Fibroblast of skin of back (primary cell): ENCODE data around the gene COX6B2.
A peak's percentile ranks its signal among the peaks of the same experiment; 100 is the strongest.
"Not testable (repeated sequence)": the region's sequence is repeated elsewhere in the genome, so short reads cannot be mapped to it uniquely, and the experiment has no call there.

ENCODE experiments used
- DNase-seq: peaks from one replicate; pipeline ENCODE4 v3.0.0-alpha.2; 2013

COX6B2 gene

DNA sequence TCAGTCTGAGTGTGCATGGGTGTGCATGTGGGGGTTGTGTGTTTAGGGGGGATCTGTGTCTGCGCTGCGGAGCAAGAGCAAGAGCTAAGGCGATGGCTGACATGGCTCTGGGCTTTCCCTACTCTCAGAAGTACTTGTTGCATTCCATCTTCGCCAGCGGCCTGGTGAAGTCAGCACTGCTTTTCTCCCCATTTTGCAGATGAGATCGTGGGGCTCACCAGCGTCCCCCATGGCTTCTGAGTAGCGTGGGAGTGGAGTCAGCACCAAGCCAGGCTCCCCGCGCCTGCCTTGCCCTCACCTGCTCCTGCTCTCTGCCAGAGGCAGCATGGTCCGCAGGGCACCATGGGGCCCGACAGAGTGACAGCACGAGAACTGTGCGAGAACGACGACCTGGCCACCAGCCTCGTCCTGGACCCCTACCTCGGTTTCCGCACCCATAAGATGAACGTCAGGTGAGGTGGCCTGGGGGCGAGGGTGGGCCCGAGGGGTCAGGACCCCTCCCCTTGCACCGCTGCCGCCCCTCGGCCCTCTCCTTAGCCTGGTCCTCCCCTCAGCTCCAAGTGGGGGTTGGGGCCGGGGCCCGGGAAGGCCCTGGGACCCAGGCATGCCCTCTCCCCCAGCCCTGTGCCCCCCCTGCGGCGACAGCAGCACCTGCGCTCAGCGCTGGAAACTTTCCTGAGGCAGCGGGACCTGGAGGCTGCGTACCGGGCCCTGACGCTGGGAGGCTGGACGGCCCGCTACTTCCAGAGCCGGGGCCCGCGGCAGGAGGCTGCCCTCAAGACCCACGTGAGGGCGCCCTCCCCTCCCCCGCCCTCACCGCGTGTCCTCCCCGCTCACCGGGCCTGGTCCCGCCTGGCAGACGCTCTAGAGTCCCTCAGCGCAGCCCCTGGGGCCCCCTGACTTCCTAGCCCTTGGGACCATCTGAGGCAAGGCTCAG lies 12.7 kb downstream of the COX6B2 start:
- no peak for DNase-seq

DNA sequence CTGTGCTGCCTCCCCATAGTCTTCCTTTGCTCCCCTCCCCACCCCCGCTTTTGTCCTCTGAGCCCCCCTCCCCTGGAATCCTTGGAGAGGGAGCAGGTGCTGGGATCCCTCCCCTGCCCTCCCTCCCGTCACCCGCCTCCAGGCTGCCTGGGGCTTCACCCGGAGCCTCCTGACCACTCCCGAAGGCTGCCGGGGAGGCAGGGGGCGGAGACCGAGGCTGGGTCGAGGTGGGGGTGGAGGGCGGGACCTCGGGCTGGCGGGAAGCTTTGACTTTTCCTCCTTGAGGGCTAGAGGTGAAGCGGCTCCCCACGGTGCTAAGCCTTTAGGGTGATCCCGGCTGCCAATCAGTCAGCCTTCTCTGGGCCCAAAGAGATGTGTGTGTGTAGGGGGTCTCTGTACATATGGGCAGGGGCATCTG lies 13.3 kb downstream of the COX6B2 start:
- DNase-seq, result peak; percentile 61

DNA sequence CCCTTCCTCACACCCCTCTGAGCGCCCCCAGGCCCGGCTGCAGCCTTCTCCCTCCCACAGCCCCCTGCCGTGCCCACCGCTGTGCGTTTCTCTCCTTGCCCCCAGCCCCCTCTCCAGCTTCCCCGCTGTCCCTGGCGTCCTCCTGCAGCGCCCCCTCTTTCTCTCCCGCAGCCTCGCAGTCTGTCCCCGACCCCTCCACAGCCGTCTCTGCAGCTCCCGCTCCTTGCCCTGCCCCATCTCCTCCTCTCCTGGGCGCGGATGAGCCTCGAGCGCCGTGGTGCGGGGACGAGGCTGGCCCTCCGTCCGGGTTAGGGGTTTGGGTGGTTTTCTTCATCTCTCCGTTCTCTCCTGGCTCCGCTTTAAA lies 13.8 kb downstream of the COX6B2 start:
- no peak for DNase-seq

DNA sequence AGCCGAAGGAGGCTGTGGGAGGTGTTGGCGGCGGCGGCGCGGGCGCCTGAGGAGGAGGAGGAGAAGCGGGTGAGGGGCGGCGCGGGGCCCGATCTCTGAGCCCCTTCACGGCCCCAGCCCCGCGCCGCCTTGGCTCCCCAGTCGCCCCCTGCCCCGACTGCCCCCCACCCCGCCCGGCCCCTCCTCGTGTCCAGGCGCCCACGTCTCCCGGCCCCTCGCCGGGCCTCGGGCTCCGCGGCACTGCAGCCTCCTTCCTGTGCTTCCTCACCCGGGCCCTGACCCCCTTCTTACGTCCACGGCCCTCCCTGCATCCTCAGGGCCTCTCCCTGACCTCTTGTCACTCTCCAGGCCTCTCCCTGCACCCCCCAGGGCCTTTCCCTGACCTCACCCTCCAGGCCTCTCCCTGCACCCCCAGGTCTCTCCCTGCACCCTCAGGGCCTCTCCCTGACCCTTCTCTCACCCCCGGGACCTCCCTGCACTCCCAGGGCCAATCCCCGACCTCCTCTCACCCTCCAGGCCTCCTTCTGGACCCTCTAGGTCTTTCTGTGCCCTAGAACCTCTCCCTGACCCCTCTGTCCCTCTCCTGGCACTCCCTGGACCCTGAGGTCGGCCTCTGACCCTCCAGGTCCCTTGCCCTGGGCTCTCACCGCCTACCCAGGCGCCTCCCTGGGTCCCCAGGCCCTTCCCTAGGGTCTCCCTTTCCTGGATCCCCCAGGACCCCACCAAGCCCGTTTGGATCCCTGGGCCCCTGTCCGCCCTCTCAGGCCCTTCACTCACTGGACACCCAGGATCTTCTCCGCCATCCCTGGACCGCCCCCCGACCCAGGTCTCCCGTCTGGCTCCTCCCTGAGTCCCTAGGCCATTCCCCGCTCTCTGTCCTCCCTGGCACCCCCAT lies 14.4 kb downstream of the COX6B2 start:
- no peak for DNase-seq

DNA sequence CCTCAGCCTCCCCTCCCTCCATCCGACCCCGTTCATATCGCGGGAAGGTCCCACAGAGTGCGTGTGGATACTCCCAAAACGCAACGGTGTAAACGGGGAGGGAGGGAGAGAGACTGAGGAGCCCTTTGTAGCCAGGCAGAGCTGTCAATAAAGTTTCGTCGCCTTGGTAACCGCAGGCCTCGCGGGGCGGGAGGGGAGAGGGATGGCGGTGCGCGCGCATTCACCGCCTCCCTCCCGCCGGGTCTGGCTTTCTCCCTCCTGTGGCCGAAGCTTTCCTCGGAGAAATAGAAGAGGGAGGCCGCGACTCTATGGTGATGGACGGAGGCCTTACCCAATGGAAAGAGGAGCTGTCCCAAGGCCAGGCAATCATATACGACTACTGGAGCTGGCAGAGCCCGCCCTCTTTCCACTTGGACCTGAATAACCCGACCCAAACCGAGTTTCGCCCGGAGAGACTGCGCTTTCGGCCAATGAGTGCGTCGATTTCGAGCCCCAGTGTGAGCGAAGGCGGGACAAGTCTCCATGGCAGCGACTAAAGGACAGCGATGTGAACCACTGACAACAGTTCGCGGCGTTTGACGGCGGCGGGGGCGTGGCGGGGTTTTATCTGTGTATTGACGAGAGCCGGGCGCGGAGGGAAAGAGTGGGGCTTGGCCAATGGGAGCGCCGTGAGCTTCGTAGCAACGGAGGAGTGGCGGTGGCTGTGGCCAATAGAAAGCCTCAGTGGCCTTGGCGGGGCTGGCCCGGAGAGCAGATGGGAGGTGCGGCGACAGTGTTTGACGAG lies 15.2 kb downstream of the COX6B2 start, which contains the start of gene KMT5C:
Gene KMT5C, plus strand, starts transcription at position 772 of the 784 bp plus-strand sequence. CDS start 2,061 bp downstream, outside the sequence.
- peak; percentile 100 for DNase-seq

DNA sequence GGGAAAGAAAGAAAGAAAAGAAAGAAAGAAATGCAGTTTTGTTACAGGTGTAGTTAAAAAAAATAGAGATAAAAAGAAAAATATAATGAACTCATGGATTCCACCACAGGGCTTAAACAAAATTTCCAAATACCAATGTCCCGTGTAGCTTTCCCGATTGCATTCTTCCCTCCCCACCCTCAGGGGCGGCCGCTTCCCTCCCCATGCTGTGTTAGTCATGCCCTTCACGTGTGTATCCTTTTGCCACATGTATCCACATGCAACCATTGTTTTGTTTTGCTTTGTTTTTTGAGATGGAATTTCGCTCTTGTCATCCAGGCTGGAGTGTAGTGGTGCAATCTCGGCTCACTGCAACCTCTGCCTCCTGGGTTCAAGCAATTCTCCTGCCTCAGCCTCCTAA lies 18.4 kb downstream of the COX6B2 start:
- DNase-seq, result peak; percentile 57

DNA sequence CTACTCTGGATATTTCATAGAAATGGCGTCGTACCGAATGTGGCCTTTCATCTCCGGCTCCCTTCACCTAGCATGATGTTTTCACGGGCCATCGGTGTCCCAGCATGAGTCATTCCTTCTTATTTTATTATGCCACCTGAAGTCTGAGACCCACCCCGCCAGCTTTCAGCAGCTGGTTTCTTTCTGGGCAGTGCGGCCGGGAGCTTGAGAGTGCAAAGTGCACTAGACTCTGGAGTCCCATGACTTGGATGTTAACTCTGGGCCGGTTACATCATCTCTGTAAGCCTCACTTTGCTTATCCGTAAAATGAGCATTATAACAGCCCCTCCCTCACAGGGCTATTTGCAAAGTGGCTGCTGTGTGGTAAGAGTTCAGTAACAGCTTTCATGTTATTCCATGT lies 20.6 kb downstream of the COX6B2 start:
- no peak for DNase-seq

DNA sequence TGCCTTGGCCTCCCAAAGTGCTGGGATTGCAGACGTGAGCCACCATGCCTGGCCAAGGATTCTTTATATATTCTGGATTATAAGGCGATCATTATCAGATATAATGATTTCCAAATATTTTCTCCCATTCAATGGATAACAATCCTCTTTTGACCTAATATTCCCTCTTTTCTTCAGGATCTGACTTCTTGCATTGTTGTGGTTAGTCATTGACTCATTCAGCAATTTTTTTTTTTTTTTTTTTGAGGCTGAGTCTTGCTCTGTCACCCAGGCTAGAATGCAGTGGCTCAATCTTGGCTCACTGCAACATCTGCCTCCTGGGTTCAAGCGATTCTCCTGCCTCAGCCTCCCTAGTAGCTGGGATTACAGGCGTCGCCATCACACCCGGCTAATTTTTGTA lies 24.7 kb downstream of the COX6B2 start:
- peak; percentile 60 for DNase-seq

DNA sequence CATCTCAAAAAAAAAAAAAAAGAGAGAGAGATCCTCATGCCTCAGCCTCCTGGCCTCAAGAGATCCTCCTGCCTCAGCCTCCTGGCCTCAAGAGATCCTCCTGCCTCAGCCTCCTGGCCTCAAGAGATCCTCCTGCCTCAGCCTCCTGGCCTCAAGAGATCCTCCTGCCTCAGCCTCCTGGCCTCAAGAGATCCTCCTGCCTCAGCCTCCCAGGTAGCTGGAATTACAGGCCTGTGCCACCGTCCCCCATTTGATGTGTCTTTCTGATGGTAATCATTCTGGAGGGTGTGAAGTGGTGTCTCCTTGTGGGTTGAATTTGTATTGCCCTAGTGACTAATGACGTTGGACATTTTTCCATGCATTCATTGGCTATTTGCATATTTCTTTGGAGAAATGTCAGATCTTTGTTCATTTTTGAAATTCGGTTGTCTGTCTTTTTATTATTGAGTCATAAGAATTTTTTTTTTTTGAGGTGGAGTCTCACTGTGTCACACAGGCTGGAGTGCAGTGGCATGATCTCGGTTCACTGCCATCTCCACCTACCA lies 25.7 kb downstream of the COX6B2 start:
- DNase-seq, result not testable (repeated sequence)

DNA sequence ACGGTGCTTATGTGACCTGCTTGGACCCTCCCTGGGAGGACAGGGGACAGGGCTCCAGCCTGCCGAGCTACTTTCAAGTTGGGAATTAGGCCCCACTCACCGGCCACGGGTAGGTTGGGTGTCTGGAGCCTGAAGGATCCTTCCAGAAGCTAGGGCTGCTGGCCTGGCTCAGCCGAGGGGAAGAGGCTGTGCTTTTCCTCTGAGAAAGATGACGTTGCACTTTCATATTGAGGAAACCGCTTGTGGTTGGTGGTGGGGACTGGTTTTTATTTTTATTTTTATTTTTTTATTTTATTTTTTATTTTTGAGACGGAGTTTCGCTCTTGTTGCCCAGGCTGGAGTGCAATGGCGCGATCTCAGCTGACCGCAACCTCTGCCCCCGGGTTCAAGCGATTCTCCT lies 29.3 kb downstream of the COX6B2 start, which contains the start of gene TMEM150B:
Gene TMEM150B, minus strand, starts transcription at position 170 of the 400 bp plus-strand sequence. CDS start 4,305 bp downstream, outside the sequence.
- DNase-seq, result no peak

DNA sequence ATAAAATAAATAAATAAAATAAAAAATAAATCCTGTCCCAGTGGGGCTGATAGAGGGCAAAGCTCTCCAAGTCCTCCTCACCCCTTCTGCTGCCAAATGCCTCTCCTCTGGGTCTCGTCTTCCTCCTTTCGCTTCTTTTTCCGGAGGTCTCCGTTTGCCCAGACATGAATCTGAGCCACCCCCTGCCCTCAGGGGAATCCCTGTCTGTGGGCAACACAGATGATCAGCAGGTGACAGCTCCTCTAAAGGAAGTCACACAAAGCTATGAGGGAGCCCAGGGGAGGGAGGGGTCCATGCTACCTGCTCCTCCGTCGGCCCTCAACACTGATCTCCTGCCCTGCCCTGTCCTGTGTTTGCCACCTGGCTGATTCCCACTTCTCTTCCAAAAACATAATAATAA lies 29.9 kb downstream of the COX6B2 start:
- DNase-seq, result no peak

DNA sequence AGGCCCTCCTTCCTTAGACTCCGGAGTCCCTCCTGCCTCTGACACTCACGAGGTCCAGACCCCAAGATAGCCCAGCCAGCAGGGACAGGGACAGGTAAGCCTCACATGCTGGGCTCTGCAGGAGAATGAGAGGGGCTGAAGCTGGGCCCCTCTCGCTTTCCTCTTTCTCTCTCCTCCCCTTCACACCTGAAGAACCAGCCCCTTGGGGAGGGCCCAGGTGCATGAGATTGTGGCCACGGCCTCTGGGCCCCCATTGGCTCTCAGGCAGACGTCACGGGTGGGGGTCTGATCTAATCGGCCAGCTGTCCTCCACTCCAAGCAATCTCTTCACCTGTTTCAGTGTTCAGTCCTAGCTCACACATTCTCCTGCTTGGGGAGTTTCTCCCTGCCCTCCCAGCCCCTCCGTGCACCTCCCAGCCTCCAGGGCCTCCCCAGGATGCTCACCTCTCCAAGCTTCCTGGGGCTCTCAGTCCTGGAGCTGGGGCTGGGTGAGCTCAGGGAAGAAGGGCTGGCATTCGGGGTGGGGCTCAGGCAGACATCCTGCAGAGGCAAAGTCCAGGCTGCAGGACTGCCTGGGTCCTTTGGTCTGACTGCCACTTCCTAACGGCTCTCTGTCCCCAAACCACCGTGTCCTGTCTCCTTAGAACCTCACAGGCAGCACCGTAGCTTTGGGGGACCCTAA lies 32.2 kb downstream of the COX6B2 start:
- DNase-seq, result no peak

DNA sequence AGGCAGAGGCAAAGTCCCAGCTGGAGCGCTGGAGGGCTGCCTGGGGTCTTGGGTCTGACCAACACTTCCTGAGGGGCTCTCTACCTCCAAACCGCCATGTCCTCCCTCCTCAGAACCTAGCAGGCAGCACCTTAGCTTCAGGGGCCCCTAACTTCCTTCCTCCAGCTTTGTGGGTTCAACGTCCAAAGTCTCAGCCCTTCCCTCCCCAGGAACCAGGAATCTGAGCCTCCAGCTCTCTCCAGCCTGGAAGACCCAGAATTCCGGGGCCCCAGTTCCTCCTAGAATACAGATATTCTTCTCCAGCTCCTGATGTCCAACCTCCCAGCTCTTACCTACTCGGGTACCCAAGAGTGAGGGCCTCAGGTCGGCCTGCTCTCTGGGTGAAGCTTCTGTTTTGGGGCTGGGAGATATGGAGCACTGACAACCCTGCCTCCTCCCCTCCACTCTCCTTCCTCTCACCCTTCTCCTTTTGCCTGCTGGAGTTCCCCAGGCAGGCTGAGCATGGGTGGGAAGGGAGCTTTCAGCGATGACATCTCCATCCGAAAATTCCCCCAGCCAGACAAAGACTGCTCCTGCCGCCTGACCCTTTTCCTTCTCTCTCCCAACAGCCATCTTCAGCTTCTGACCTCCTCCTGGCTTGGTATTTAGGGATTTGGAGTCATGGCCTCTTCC lies 32.9 kb downstream of the COX6B2 start:
- no peak for DNase-seq

DNA sequence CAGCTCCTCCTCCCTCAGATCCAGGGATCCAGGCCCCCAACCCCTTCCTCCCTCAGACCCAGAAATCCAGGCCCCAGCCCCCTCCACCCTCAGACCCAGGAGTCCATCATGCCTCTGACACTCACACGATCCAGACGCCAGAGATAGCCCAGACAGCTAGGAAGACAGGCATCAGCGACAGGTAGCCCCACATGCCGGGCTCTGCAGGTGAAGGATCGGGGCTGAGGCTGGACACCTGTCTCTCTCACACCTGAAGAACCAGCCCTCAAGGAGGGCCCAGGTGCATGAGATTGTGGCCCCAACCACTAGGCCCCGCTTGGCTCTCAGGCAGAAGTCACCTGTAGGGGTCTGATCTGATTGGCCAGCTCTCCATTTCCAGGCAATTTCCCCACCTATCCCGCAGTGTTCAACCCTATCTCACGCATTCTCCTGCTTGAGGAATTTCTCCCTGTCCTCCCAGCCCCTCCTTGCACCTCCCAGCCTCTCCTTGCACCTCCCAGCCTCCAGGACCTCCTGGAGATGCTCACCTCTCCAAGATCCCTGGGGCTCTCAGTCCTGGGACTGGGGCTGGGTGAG lies 33.6 kb downstream of the COX6B2 start:
- no peak for DNase-seq

DNA sequence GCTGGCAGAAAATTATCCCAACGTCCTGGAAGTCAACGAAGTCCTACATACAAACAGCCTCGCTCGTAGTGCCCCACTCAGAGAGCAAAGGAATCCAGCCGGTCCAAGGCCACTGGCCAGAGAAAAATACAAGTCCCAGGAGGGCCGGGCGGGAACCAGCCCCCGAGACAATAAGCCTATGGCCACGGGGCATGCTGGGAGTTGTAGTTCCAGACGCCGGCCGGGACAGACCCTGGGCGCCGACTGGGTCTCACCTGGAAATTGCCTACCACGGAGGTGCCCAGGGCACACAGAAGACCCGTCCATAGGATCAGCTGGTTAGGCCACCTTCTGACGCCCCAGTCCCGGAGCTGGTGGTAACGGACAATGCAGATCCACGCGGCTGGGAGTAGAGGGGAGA lies 34.7 kb downstream of the COX6B2 start:
- DNase-seq, result peak; percentile 55

DNA sequence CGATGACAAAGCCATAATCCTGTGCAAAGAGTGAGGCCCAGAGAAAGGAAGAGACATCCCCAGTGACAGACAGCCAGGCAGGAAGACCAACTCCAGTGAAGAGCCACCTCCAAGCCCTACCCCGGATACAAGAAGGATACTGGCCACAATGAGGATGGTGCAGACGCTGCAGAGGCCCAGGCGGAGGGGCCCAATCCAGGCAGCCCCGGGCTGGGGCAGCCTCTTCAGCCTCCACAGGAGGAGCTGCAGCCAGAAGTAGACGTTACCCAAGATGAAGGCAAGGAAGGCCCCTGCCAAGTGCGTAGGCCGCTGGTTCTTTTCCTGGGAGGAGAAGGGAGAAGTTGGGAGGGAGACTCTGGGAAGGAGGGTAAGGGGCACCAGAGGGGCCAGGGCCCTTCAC lies 37.9 kb downstream of the COX6B2 start:
- DNase-seq, result no peak

DNA sequence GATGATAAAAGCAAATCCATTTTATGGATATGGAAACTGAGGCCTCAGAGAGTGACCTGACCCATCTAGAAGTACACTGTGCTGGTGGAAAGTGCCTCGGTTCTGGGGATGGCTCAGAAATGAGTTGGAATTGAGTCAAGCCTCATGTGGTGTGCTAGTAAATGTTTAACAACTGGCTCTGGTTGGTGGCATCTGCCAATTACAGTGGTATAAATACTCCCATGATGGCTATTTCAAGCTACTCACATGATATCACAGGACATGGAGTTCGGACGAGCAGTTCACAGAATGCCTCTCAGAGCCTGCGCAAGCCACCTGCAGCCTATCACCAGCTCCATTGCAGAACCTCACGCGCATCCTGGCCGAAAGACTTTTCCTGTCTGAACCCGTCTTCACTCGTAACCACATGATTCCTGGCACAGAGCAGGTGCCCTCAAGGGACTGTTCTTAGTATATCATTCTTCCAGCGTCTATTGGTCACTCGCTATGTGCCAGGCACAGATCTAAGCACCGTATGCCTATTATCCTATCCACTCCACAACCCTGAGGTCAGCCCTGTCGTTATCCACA lies 38.5 kb downstream of the COX6B2 start:
- DNase-seq, result no peak

DNA sequence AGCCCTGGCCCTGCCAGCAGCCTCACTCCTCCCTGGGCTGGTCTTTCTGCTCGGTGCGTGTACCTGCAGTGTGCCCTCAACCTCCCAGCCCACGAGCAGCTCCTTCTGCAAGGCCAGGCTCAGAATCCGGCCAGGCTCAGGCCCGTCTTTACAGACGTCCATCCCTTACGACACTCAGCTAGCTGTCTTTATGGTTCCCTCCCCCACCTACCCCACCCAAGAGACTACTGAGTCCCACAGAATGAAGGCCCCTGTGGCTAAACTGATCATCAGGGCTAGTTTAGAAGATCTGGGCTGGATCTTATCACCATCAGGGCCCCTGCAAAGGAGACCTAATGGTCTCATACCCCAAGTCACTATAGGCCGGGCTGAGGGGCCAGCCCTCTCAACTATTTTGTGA lies 40.1 kb downstream of the COX6B2 start:
- DNase-seq, result no peak

DNA sequence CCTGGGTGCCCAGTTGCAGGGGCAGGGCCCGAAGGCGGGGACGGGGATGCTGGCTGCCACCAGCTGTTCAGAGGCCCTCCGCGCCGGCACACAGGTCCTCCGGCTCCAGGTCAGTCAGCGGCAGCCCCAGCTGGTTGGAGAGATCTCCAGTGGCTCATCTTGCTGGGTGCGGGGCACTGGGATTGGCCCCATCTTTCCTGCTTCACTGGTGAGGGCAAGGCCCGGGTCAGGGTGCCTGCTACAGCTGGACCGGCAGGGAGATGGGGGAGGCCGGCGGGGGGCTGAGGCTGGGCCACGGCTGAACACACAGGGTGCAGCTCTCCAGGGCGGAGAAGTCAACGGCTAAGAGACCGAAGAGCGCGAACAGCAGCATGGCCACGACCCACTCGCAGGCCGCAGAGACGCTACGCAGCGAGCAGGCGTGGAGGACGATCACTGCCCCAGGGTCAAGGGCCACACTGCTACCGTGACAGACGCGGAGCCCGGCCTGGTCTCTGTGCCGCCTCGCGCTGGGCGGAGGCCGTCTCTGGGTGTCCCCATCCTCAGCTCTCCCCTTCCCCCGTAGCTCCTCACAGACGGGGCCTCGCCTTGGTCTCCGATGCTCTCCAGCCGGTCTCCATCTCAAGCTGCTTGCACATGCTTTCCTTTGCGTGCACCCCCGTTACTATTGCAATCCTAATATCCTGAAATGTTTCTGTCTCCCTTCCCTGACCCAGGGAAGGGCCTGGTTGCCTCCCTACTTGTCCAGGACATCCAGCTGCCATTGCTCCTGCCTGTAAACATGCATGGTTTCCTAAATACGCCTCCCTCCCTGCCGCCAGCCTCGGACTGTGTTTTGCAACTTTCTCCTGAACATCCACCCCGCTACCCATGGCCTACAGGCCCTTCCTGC lies 41.7 kb downstream of the COX6B2 start:
- no peak for DNase-seq
